Gastroesophageal sphincter (tissue), 4 donors: Measurements from ENCODE around the gene HDAC2. TPM values are rescaled to one million over a fixed set of nuclear protein-coding genes. Genes with fewer than 3 reads are reported as not detected.
A peak's percentile ranks its signal among the peaks of the same experiment; 100 is the strongest.
"Not testable (repeated sequence)": the region's sequence is repeated elsewhere in the genome, so short reads cannot be mapped to it uniquely, and the experiment has no call there.

ENCODE experiments used
- ATAC-seq: fragments of 150-250 bp; one replicate; pipeline ENCODE4 v1.9.1; 2016; ENCODE audit warnings: mild to moderate bottlenecking, moderate library complexity
- H3K27ac ChIP-seq, 4 donors: fragments of 200-600 bp; sonication (generic) in 3 of 4; 1 replicate in 3 of 4; 2 replicates in 1 of 4; pipeline ENCODE4 v1.5.1; 2016 to 2019
- H3K27me3 ChIP-seq: fragments of 200-600 bp; sonication (generic); one replicate; pipeline ENCODE4 v1.5.1; 2019
- H3K36me3 ChIP-seq, 2 donors: fragments of 200-600 bp; sonication (generic); one replicate each; pipeline ENCODE4 v1.5.1; 2019; ENCODE audit warnings: control low read depth in 1 of 2
- H3K4me1 ChIP-seq, 3 donors: fragments of 200-600 bp; sonication (generic); 1 replicate in 2 of 3; 2 replicates in 1 of 3; pipeline ENCODE4 v1.5.1; 2016 to 2019; ENCODE audit warnings: control low read depth in 2 of 3
- H3K4me3 ChIP-seq, 2 donors: fragments of 200-600 bp; sonication (generic); one replicate each; pipeline ENCODE4 v1.5.1; 2019; ENCODE audit warnings: mild to moderate bottlenecking in 1 of 2, moderate library complexity in 1 of 2
- H3K9me3 ChIP-seq, 3 donors: fragments of 200-600 bp; sonication (generic); one replicate each; pipeline ENCODE4 v1.5.1; 2017 to 2019; ENCODE audit warnings: control low read depth in 2 of 3
- CTCF ChIP-seq, 4 experiments: fragments of 200-600 bp in 2 of 4; fragments of 450-650 bp in 2 of 4; sonication (generic) in 1 of 4; IDR thresholded peaks; one replicate each; pipeline ENCODE4 v1.5.1; 2017 to 2019; ENCODE audit warnings: antibody characterized with exemption in 4 of 4, mild to moderate bottlenecking in 2 of 4, moderate library complexity in 2 of 4
- EP300 ChIP-seq: sonication (generic); formaldehyde crosslinking; IDR thresholded peaks from one replicate; pipeline ENCODE4 v1.6.1; 2017; ENCODE audit warnings: antibody characterized with exemption, mild to moderate bottlenecking
- POLR2A ChIP-seq, 2 donors: fragments of 450-650 bp; IDR thresholded peaks; one replicate each; pipeline ENCODE4 v1.6.1; 2017; ENCODE audit warnings: antibody characterized with exemption in 2 of 2, mild to moderate bottlenecking in 2 of 2, moderate library complexity in 1 of 2
- POLR2AphosphoS5 ChIP-seq: sonication (generic); formaldehyde crosslinking; IDR thresholded peaks from one replicate; pipeline ENCODE4 v1.6.1; 2017; ENCODE audit warnings: antibody characterized with exemption
- WGBS, 2 donors: methylation state at CpG; one replicate each; pipeline ENCODE4 v1.1.5; 2018; ENCODE audit warnings: low coverage in 1 of 2; 5-methylcytosine and 5-hydroxymethylcytosine counted together
- total RNA-seq, 4 donors: library from RNA; depleted of rRNA; stranded (reverse); fragments of >200 nt; gene quantifications; one replicate each; pipeline ENCODE4 v1.1.0, GENCODE V29; 2016

Gene HDAC2
- total RNA-seq, 4 donors from 2014 or later = 44.7 to 71.2 (median 52.5) TPM

GRCh38 chr6:113939825-113940224, 31.1 kb downstream of the HDAC2 start:
- peaks cover 0 to 72% of the 10 kb centered on the region in 2 donors for H3K36me3 ChIP-seq
- TF ChIP-seq POLR2AphosphoS5 = no peak
- no peak for TF ChIP-seq EP300
- TF ChIP-seq CTCF (IDR thresholded peaks at IDR 0.05) = no peak
- TF ChIP-seq POLR2A (IDR thresholded peaks at IDR 0.05) = no peak
- H3K27me3 ChIP-seq = no peaks in the 10 kb centered on the region
- no peak overlapping the region for H3K27ac ChIP-seq
- no peak for ATAC-seq
- H3K4me3 ChIP-seq = no peak overlapping the region
- no peaks in the 10 kb centered on the region for H3K4me1 ChIP-seq
- no peaks in the 10 kb centered on the region for H3K9me3 ChIP-seq

GRCh38 chr6:113936093-113936934, 34.6 kb downstream of the HDAC2 start:
- H3K27me3 ChIP-seq = no peaks in the 10 kb centered on the region
- peaks cover 0 to 37% of the 10 kb centered on the region in 2 donors for H3K36me3 ChIP-seq
- 71 to 75% methylated on average over 3 to 4 of the region's 6 CpGs for WGBS, 2 donors
- TF ChIP-seq POLR2A (IDR thresholded peaks at IDR 0.05) (no peak), CTCF (IDR thresholded peaks at IDR 0.05) (peak; percentile 62 to 73 (median 70))
- H3K9me3 ChIP-seq = no peaks in the 10 kb centered on the region
- ATAC-seq = no peak
- no peaks in the 10 kb centered on the region for H3K4me1 ChIP-seq
- no peak overlapping the region for H3K27ac ChIP-seq
- no peak overlapping the region for H3K4me3 ChIP-seq

DNA sequence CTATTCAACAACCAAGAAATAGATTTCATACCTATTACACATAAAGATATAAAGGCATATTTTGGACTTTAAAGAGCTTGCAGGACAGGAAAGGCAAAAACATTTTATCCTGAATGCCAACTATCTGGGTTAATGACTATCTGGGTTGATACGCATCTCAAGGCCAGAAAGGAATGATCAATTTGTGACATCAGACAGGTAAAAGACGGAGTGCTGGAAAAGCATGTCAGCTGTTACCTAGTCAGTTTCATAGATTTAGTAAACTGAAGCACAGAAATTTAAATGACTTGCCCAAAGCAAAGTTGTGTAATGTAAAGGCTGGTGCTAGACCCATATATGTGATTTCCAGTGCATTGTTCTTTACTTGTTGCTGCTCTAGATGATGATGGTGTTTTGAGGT, 36.8 kb downstream of the HDAC2 start:
- WGBS, 2 donors = 79 to 96% methylated on average over 2 of the region's 2 CpGs

DNA sequence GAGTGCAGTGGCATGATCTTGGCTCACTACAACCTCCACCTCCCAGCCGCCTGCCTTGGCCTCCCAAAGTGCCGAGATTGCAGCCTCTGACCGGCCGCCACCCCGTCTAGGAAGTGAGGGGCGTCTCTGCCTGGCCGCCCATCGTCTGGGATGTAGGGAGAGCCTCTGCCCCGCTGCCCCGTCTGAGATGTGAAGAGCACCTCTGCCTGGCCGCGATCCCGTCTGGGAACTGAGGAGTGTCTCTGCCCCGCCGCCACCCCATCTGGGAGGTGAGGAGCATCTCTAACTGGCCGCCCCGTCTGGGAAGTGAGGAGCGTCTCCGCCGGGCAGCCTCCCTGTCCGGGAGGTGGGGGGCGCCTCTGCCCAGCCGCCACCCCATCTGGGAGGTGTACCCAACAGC, 39.0 kb downstream of the HDAC2 start:
- H3K9me3 ChIP-seq = peaks cover 0 to 18% (median 0%) of the 10 kb centered on the region in 3 donors
- no CpG with 5 or more reads among the region's 23 CpGs for WGBS, 2 donors
- H3K36me3 ChIP-seq, H3K4me3 ChIP-seq, H3K27me3 ChIP-seq, H3K4me1 ChIP-seq, ATAC-seq, H3K27ac ChIP-seq: not testable (repeated sequence)

More for the DNA sequence above, 36.8 kb downstream of the HDAC2 start:
- no peak overlapping the region for H3K27ac ChIP-seq
- TF ChIP-seq EP300 (no peak), CTCF (IDR thresholded peaks at IDR 0.05) (no peak), POLR2AphosphoS5 (no peak), POLR2A (IDR thresholded peaks at IDR 0.05) (no peak)
- H3K36me3 ChIP-seq = peaks cover 0 to 15% of the 10 kb centered on the region in 2 donors
- no peak overlapping the region for H3K4me3 ChIP-seq
- H3K27me3 ChIP-seq = no peaks in the 10 kb centered on the region
- no peaks in the 10 kb centered on the region for H3K4me1 ChIP-seq
- no peak for ATAC-seq
- peaks cover 0 to 12% (median 0%) of the 10 kb centered on the region in 3 donors for H3K9me3 ChIP-seq

DNA sequence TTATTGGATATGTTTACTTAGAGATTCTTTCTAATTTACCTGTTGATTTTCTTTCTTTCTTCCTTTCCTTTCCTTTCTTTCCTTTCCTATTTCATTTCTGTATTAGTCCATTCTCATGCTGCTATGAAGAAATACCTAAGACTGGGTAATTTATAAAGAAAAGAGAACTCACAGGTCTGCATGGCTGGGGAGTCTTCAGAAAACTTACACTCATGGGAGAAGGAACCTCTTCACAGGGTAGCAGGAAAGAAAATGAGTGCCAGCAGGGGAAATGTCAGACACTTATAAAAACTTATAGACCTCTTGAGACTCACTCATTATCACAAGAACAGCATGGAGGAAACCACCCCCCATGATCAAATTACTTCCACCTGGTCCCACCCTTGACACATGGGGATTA, 40.8 kb downstream of the HDAC2 start:
- no peak overlapping the region for H3K4me3 ChIP-seq
- H3K27ac ChIP-seq = no peak overlapping the region
- TF ChIP-seq POLR2A (IDR thresholded peaks at IDR 0.05) = no peak

DNA sequence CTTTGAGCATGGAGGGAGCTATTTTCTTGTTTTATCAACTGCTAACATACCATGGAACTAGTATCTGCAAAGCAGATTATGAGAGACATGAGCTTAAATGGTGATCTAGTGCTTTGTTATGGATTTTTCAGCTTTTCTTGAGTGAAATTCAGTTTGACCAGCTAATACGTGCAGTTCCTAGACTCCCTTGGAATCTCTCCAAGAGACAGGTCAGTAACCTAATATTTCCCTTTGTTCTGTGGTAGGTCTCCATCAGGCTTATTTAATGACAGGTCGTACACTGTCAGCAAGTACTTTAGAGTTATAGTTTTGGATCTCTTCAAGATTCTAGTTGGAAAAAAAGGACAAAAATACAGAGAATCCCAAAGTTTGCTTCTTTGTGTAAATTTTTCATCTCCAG, 43.9 kb downstream of the HDAC2 start:
- no peak for TF ChIP-seq POLR2A (IDR thresholded peaks at IDR 0.05)
- TF ChIP-seq CTCF (IDR thresholded peaks at IDR 0.05) = no peak
- TF ChIP-seq EP300 = no peak
- no peak for TF ChIP-seq POLR2AphosphoS5
- H3K4me3 ChIP-seq = no peak overlapping the region
- 38 to 40% methylated on average over 2 of the region's 2 CpGs for WGBS, 2 donors
- H3K9me3 ChIP-seq = peaks cover 0 to 18% (median 0%) of the 10 kb centered on the region in 3 donors
- no peak for ATAC-seq
- no peaks in the 10 kb centered on the region for H3K36me3 ChIP-seq
- H3K27me3 ChIP-seq = no peaks in the 10 kb centered on the region
- H3K27ac ChIP-seq = no peak overlapping the region
- peaks cover 0 to 17% (median 0%) of the 10 kb centered on the region in 3 donors for H3K4me1 ChIP-seq

More for the DNA sequence above, 40.8 kb downstream of the HDAC2 start:
- no peaks in the 10 kb centered on the region for H3K4me1 ChIP-seq
- H3K9me3 ChIP-seq = peaks cover 0 to 18% (median 0%) of the 10 kb centered on the region in 3 donors
- no peaks in the 10 kb centered on the region for H3K27me3 ChIP-seq
- ATAC-seq = no peak
- no peaks in the 10 kb centered on the region for H3K36me3 ChIP-seq
